ENCODE measurements around the gene OBSCN.

The OBSCN gene

GRCh38 chr1:228392111-228392936 is 184.5 kb downstream of the OBSCN start:
- DNase-seq (ENCODE audit: low read depth), result no peak

DNA sequence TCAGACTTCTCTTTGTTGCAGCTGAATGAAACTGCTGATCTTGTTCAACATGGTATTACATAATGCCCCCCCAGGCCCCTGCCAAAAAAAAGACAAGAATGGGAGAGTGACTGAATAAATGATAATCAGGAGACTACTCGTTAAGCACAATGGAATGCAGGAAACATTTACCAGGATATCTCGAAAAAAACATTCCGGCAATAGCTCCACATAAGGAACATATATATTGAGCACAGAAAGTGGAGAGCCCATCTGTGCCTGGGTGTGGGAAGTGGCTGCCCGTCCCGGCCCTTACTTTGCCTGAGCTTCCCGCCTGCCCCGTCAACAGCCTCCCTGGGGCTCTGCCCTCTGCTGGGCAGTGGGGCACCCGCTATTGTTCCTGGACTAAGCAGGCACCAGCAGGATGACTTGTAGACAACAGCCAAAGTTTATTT is 185.4 kb downstream of the OBSCN start:
- DNase-seq (ENCODE audit: low read depth), result peak; percentile 75

DNA sequence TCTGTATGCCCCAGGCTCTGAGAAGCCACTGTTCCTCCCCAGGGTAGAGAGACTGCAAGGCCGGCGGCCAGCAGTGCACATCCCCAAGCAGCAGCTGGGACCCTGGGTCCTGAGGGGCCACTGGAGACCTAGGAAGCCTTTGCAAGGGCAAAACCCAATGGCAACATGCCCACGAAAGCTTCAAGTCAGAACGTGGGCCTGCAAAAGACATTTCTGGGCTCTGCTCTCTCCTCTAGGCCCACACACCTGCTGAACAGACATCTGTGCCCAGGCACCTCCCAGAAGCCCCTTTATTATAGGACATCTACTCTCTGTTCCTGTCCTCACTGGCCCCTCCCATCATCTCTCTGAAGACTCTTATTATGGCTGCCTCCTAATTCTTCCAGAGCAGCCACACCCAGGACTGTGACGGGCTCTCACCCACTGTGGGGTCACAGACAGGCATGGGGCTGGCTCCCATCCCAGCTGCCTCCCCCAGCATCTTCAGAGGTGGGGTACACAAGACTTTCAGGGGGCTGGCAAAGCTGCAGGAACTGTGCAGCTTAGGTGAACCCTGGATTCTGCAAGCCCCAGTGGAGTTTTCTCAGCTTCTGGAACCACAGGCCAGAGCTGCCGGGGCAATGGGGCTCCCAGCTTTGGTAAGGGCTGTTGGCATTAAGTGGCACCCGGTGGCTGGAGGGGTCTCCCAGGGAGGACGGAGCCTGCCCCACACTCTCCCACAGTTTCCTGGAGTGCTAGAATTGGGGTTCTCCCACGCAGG is 186.1 kb downstream of the OBSCN start:
- no peak for DNase-seq (ENCODE audit: low read depth)

GRCh38 chr1:228394571-228395394 is 186.9 kb downstream of the OBSCN start:
- DNase-seq (ENCODE audit: low read depth), result no peak

GRCh38 chr1:228396770-228397662 is 189.2 kb downstream of the OBSCN start:
- no peak for DNase-seq (ENCODE audit: low read depth)

DNA sequence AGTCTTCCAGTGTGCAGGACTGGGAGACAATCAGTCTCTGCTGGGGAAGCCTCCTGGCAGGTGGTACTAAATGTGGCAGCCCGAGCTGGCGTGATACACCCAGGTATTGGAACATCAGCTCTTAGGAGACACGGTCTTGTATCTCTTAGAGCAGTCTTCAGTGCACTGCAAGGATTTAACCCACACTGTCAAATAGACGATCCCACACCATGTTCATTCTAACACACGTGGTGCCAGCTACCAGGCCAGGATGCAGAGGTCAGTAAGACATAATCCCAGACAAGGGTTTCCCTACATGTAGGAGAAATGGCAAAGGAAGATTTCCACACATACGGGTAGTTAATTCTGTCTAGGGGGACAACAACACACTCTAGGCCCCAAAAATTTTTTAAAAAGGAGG is 190.1 kb downstream of the OBSCN start:
- no peak for DNase-seq (ENCODE audit: low read depth)

- DNase-seq (ENCODE audit: low read depth), result no peak
These were observed 191.1 kb downstream of the OBSCN start for GRCh38 chr1:228398741-228399461.

DNA sequence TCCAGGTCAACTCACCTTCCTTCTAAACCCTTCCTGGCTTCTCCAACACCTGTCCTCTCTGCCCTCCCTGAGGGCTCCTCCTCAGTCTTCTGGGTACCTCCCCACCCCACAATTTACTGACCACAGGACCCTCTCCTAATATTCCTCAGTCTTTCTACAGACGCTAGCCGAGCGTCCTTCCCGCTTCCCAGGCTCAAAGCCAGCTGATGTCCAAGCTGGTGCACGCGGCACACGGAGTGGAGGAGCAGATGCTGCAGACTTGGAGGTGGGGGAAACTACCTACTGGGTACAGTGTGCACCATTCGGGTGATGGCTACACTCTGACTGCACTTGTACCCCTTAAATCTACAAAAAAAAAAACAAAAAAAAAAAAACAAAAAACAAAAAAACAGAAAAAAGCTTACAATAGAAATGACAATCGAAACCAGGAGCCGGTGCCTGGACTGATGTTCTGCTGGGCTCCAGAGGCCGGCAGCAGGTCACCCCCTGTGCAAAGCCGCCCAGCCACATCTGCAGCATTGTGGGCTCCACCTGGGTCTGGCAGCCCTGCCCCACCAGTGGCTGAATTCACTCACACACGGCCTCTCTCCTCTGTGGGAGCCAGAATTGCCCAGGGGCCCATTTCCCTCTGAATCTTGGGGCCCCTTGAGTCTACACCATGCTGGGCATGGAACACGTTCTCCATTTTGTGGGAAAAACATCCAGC is 191.8 kb downstream of the OBSCN start:
- no peak for DNase-seq (ENCODE audit: low read depth)

DNA sequence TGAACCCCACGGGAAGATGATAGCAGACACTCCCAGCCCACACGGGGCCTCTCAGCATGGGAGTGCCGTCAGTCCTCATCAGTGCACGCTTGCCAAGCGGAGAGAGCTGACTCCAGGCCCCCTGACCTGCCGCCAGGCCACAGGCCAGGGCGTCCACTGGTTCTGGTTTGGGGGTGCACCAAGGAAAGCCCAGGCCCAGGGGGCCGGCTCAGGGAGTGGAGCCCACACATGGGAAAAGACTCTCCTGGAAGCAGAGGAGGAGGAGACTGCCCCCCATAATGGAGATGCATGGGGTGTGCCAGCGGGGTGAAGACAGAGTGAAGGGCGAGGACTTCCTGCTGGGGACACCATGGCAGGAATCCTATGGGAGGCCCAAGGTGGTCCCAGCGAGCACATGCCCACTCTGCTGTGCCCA is 192.4 kb downstream of the OBSCN start:
- no peak for DNase-seq (ENCODE audit: low read depth)

GRCh38 chr1:228400692-228401454 is 193.0 kb downstream of the OBSCN start:
- no peak for DNase-seq (ENCODE audit: low read depth)

DNA sequence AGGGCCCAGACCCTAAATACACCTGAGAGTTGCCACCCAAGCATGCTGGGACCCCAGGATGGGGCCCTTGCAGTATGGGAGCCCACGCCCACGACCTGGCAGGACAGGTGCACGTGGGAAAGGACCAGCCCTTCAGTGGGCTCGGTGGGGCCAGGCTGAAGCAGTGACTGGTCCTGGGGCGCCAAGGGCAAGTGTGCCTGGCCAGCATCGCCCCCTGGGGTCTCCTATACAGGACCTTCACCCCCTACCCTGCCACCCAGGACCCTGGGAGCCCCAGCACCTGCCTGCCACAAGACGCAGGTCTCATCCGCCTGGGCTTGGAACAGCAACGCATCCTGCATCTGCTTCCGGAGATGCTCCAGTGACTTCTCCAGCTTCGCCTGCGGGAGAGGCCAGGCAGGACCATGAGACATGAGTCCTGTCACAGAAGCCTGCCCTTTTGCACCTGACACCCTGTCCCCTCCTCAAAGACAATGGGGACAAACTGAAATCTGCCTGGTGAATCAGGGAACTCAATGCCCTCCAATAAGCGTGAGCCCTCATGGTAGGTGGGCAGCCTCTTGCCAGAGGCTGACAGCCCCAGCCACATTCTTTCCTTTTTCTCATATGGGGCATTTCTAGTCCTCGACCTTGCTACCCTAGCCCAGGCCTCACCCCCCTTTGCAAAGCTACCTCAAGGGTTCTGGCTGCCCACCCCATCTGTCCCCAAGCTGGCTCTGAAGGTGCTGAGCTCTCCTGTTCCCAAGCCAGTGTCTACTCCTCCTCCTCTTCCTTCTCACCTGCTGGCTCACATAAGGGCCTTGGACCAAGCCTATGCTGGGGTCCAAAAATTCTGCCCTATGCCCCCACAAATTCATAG is 194.2 kb downstream of the OBSCN start:
- DNase-seq (ENCODE audit: low read depth), result no peak

GRCh38 chr1:228402641-228403025 is 194.8 kb downstream of the OBSCN start:
- DNase-seq (ENCODE audit: low read depth), result no peak

DNA sequence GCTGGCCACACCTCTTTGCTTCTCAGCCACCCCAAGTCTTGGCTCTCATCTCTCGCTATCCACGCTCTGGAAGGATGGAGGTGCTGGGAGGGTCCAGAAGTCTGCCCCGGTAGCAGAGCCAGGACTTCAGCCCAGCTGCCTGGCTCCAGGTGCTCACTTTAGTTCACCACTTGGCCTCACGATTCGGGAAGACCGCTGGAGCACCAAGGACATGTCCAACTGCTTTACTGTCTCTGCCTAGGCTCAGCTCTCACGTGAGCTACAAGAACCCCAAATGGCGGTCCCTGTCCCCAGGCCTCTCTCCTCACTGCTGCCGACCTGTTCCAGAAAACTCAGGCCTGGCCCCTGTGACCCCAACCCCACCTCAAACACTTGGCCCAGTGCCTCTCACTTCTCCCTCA is 195.4 kb downstream of the OBSCN start:
- no peak for DNase-seq (ENCODE audit: low read depth)

- no peak for DNase-seq (ENCODE audit: low read depth)
These were observed 196.4 kb downstream of the OBSCN start for GRCh38 chr1:228404107-228404720.

DNA sequence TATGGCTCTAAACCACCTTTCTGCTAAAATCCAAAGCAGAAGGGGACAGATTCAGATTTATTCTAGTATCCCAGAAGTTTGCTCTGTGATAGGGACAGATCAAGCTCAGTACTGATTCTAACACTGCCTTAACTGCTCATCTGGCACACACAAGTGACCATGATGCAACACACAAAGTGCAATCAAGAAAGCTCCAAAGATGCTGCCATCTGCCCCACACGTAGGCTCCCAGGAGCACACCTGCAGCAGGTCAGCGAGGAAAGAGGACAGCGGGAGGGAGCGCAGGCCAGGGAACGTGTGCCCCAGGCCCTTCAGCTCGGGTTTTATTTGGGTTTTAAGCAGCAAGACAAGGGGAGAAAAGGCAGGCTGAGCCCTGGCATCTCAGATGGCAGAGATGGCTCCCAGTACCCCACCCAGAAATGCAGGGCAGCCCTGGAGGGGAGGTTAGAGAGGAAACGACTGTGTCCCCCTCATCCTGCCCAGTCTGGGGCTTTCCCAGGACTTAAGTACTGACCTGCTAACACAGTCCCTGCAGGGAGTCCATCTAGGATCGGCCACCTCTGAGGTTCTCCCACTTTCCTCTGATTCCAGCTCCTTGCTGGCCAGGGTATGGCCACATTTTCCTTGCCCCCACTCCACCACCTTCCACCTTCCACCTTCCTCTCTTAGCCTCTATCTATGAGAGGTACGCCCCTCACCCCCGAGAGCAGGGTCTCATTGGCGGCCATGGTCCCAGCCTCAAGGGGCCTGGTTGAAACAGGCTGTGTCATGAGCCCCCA is 197.5 kb downstream of the OBSCN start:
- DNase-seq (ENCODE audit: low read depth), result no peak

GRCh38 chr1:228405979-228406228 is 198.1 kb downstream of the OBSCN start:
- no peak for DNase-seq (ENCODE audit: low read depth)
